ENCODE data around the gene TTC13. TPM values are rescaled to one million over a fixed set of nuclear protein-coding genes. Genes with fewer than 3 reads are reported as not detected.

Gene TTC13
- total RNA-seq: 18.3 and 20.4 TPM in 2 replicates

GRCh38 chr1:230978491-230979388 lies at the start of gene TTC13, which contains the start of gene ARV1:
TSS of gene TTC13 (minus strand) at chr1:230978861. CDS start at chr1:230978830, 31 bp downstream.
TSS of gene ARV1 (plus strand) at chr1:230979094. CDS start at chr1:230979106, 12 bp downstream.

GRCh38 chr1:230867903-230868735 lies 110.5 kb downstream of the TTC13 start, which contains the start of gene C1orf198:
TSS of gene C1orf198 (minus strand) at chr1:230868521. CDS start at chr1:230868512, 9 bp downstream.

Other genes with a start within 250 kb of the TTC13 start
- gene CAPN9, start 231.5 kb downstream of the TTC13 start, total RNA-seq: not detected in 2 replicates
- gene C1orf198, start 110.3 kb downstream of the TTC13 start, total RNA-seq: 8.9 and 26.9 TPM in 2 replicates
- 5.7 and 7.6 TPM in 2 replicates for gene ARV1, start 233 bp upstream of the TTC13 start, total RNA-seq
- gene FAM89A, start 61.4 kb upstream of the TTC13 start, total RNA-seq: 18.3 and 25.9 TPM in 2 replicates
- gene TRIM67, start 183.2 kb upstream of the TTC13 start, total RNA-seq: not detected in 2 replicates